Nephron (organoid): ENCODE results near the gene FSTL4.

Source experiments
- H3K27ac Mint-ChIP-seq, 3 experiments: 2 replicates each; pipeline ENCODE4 v1.8.0; 2020; ENCODE audit warnings: mixed read lengths in 3 of 3, mild to moderate bottlenecking in 2 of 3, moderate library complexity in 1 of 3
- H3K27me3 Mint-ChIP-seq: 2 replicates; pipeline ENCODE4 v1.8.0; 2021; ENCODE audit warnings: low read depth, mild to moderate bottlenecking, moderate library complexity, mixed read lengths
- H3K36me3 Mint-ChIP-seq: 2 replicates; pipeline ENCODE4 v1.8.0; 2020; ENCODE audit warnings: low read depth, mixed read lengths
- H3K4me1 Mint-ChIP-seq: 2 replicates; pipeline ENCODE4 v1.8.0; 2020; ENCODE audit warnings: mixed read lengths
- H3K4me3 Mint-ChIP-seq, 3 experiments: 2 replicates each; pipeline ENCODE4 v1.8.0; 2020; ENCODE audit warnings: mild to moderate bottlenecking in 3 of 3, mixed read lengths in 3 of 3, moderate library complexity in 2 of 3
- H3K9me3 Mint-ChIP-seq: 2 replicates; pipeline ENCODE4 v1.8.0; 2020; ENCODE audit warnings: mixed read lengths
- TF ChIP-seq, protein P1 (sequence below), 3 experiments: fragments of 200-600 bp; sonication (generic); IDR thresholded peaks; one replicate each; pipeline ENCODE4 v1.5.0; 2021; ENCODE audit warnings: antibody characterized with exemption in 3 of 3; ENCODE audit not compliant: unreplicated experiment in 3 of 3

The FSTL4 gene

DNA sequence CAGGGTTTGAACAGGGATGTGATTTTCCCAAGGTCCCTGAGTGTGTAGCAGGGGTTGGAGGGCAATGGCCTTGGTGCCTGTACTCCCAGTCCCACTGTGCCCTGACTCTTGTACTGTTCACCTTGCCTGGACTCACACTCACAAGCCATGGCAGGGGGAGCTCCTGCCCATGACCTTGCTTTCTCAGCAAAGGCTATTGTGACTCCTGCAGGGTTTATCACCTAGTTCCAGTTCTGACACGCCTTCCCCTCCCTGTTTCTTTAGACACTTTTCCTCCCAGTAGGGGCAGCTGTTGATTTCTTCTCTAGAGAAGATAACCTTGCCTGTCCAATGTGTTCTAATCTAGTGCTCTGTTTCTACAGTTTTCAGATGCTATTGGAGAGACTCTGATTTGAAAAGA is 139.5 kb downstream of the FSTL4 start:
- H3K27ac Mint-ChIP-seq: no peak overlapping the region
- H3K36me3 Mint-ChIP-seq: no peaks in the 10 kb centered on the region
- H3K4me1 Mint-ChIP-seq: peaks cover 1% of the 10 kb centered on the region
- TF ChIP-seq, protein P1, sequence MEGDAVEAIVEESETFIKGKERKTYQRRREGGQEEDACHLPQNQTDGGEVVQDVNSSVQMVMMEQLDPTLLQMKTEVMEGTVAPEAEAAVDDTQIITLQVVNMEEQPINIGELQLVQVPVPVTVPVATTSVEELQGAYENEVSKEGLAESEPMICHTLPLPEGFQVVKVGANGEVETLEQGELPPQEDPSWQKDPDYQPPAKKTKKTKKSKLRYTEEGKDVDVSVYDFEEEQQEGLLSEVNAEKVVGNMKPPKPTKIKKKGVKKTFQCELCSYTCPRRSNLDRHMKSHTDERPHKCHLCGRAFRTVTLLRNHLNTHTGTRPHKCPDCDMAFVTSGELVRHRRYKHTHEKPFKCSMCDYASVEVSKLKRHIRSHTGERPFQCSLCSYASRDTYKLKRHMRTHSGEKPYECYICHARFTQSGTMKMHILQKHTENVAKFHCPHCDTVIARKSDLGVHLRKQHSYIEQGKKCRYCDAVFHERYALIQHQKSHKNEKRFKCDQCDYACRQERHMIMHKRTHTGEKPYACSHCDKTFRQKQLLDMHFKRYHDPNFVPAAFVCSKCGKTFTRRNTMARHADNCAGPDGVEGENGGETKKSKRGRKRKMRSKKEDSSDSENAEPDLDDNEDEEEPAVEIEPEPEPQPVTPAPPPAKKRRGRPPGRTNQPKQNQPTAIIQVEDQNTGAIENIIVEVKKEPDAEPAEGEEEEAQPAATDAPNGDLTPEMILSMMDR (IDR thresholded peaks at IDR 0.05; ENCODE audit: unreplicated experiment in 3 of 3): no peak
- H3K27me3 Mint-ChIP-seq: peaks cover 41% of the 10 kb centered on the region
- no peak overlapping the region for H3K4me3 Mint-ChIP-seq
- no peaks in the 10 kb centered on the region for H3K9me3 Mint-ChIP-seq

DNA sequence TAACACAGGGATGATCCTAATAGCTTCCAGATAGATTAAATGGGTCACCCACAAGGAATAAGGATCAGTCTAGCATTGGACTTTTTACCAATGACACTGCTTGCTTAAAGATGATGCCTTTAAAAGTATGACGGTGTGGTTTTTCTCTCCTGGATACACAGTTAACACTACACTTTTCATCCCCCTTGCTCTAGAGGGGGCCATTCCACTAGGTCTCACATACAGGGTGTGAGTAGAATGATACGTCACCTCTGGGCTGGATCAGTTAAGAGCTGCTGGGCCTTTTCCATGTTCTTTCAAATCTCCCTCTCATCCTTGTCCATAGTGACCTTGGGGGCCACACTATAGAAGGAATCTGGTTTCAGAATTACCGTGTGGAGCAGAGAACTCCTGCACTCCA is 140.6 kb downstream of the FSTL4 start:
- Mint-ChIP-seq H3K27ac (no peak overlapping the region), H3K36me3 (no peaks in the 10 kb centered on the region), H3K9me3 (no peaks in the 10 kb centered on the region), H3K4me1 (no peaks in the 10 kb centered on the region), H3K4me3 (no peak overlapping the region), H3K27me3 (peaks cover 41% of the 10 kb centered on the region)
- TF ChIP-seq, protein P1 (IDR thresholded peaks at IDR 0.05; ENCODE audit: unreplicated experiment in 3 of 3): no peak

DNA sequence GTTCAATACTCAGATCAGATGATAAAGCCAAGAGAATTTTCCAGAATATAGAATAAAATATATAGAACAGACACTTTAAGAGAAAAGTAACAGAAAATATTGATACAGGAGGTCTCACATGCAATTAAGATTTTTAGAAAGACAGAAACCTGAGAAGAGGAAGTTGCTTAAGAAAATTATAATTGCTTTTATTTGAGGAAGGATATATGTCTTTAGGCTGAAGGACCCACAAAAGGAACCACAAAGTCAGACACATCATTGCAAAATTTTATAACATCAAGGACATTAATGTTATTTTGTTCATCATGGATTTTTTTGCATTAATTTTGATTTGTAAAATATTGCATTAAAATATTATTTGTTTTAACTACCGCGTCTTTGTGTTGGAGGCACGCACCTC is 141.5 kb downstream of the FSTL4 start:
- Mint-ChIP-seq H3K4me3 (no peak overlapping the region), H3K36me3 (no peaks in the 10 kb centered on the region), H3K4me1 (no peaks in the 10 kb centered on the region), H3K27me3 (peaks cover 37% of the 10 kb centered on the region), H3K9me3 (no peaks in the 10 kb centered on the region), H3K27ac (no peak overlapping the region)
- TF ChIP-seq, protein P1 (IDR thresholded peaks at IDR 0.05; ENCODE audit: unreplicated experiment in 3 of 3): no peak

DNA sequence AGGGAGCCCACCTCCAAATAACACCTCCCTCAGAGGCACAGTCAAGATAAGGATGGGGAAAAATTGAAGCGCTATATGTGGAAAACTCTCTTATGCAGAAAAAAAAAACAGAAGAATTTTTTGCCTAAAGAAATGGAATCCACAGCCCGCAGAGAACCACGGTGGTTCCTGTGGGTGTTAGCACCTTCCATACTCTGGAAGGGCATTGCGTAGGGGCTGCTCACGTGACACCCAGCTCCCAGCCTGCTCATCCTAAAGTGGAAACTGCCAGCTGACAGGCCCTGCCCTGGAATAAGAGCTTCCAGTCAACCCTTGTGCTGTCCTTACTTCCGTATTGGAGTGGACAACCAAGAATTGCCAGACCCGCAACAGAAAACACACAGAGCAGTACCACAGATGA is 142.5 kb downstream of the FSTL4 start:
- Mint-ChIP-seq H3K9me3 (no peaks in the 10 kb centered on the region), H3K27ac (no peak overlapping the region), H3K4me1 (peaks cover 4% of the 10 kb centered on the region), H3K4me3 (no peak overlapping the region), H3K27me3 (peaks cover 29% of the 10 kb centered on the region), H3K36me3 (no peaks in the 10 kb centered on the region)
- TF ChIP-seq, protein P1 (IDR thresholded peaks at IDR 0.05; ENCODE audit: unreplicated experiment in 3 of 3): no peak

DNA sequence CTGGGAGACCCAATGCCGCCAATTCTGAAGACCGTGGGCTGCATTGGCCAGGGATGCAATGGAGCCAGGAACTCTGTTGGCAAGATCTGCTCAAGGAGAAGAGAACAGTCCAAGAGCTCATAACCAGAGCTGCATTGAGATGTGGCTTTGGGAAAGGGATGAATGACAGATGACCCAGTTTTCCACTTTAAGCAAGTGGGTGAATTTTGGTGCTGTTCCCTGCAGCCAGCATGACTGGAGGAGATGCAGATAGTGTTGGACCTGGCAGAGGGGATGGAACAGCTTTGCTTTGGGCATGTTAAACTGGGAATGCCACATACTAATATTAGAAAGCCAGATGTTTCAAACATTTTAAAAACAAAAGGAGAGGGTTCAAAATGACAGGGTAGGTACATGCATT is 143.1 kb downstream of the FSTL4 start:
- Mint-ChIP-seq H3K4me3 (no peak overlapping the region), H3K27ac (no peak overlapping the region), H3K36me3 (no peaks in the 10 kb centered on the region), H3K27me3 (peaks cover 23% of the 10 kb centered on the region), H3K9me3 (no peaks in the 10 kb centered on the region), H3K4me1 (peaks cover 6% of the 10 kb centered on the region)
- TF ChIP-seq, protein P1 (IDR thresholded peaks at IDR 0.05; ENCODE audit: unreplicated experiment in 3 of 3): no peak

DNA sequence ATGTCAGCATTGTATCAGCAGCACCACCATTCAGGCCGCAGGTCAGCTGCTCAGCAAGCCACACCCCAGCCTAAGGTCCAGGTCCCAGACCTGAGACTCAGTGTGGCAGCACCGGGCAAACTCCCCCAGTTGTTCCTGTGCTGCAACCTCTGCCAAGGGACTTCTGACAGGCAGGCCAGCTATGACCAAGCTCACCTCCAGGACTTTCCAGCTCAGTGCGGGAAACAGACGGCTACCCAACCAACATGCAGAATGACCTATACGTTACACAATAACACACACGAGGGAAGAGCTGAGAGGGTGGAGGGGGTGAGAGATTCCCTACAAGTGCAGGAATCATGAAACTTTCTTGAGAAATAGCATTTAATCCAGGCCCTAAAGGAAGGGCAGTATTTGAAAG is 143.7 kb downstream of the FSTL4 start:
- Mint-ChIP-seq H3K4me1 (peaks cover 6% of the 10 kb centered on the region), H3K9me3 (no peaks in the 10 kb centered on the region), H3K27me3 (peaks cover 23% of the 10 kb centered on the region), H3K4me3 (no peak overlapping the region), H3K27ac (no peak overlapping the region), H3K36me3 (no peaks in the 10 kb centered on the region)
- TF ChIP-seq, protein P1 (IDR thresholded peaks at IDR 0.05; ENCODE audit: unreplicated experiment in 3 of 3): no peak
